Middle frontal gyrus (tissue), 1 donor: ENCODE data around the gene ALK.

Source experiments
- DNase-seq: peaks from one replicate; pipeline ENCODE4 v3.0.0-alpha.2; 2015; ENCODE audit warnings: low spot score; ENCODE audit errors: extremely low spot score

Gene ALK

DNA sequence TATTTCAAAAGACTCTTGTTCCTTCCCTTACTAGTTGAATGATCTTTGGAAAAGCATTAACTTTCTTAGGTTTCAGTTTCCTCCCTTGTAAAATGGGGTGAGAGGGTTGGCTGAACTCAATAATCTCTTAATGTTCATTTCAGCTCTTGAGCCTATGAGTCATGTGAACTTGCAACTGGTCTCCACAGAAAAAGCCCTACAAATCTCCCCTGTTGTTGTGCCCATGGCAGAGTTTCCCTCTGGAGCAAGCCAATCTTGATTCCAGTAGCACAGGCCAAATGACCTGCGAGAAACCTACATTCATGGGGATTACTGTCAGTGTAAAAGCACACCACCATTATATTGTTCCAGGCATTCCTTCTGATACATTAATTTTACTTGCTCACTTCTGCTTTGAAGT lies 388.9 kb downstream of the ALK start:
- DNase-seq = no peak

DNA sequence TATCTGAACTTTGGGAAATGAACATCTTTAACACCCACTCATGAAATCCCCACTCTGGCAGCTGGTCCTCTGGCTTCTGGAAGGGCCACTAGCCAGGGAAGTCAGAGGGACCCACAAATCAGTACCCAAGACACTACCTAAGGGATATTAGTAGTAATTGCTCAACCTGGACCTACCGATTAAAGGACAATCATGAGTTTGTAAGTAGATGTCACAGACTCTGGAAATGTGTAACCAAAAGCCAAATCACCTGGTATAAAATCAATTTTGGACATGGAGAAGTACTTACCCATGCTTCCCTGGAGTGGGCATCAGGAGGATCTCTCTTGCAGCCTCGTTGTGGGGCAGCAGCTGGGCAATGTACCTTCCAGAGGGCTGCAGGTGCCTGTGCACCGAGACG lies 389.8 kb downstream of the ALK start:
- DNase-seq = no peak

DNA sequence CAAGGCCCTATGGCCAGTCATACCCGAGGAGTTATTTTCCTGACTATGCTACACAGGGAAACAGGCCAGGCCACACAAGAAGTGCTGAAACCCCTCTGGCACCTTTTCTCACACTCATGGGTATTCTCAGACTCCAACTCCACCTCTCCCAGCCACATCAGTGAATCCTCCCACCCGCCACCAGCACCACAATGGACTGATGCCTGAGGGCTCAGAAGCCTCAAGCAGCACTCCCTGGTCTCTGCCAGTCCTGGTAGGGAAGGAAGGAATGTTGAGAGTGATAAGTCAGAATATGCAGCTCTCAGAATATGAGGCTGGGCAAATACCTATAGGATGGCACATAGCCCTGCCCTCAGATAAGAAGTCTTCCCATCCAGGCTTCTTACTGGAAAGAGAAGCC lies 391.1 kb downstream of the ALK start:
- DNase-seq = no peak

DNA sequence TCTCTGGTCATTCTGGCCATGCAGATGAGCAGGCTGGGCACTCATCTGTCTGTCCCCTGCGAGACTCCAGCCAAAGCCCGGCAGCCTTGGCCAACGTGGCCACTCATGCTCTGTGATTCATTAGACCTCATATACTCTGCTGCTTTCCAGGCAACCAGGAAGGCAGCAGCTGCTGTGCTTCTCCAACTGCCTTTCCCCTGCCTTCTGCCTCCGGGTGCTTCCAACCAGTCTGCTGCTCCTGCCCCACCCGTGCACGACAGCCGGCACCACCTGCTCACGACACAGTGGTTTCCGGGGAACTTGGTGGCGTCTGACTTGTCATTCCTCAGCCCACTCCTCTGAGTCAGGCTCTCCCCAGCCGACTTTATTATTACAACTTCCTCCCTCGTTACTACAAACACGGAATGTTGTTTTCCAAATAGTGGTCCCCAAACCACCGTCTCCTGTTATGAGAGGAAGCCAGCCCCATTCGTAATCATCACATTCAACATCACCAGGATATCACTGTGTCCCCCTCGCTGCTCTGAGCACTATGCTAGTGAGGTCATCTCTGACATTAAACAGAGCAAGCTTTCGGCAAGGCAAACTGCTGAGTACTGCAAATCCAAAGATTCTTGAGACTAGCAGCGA lies 392.4 kb downstream of the ALK start:
- peak; percentile 10 for DNase-seq

DNA sequence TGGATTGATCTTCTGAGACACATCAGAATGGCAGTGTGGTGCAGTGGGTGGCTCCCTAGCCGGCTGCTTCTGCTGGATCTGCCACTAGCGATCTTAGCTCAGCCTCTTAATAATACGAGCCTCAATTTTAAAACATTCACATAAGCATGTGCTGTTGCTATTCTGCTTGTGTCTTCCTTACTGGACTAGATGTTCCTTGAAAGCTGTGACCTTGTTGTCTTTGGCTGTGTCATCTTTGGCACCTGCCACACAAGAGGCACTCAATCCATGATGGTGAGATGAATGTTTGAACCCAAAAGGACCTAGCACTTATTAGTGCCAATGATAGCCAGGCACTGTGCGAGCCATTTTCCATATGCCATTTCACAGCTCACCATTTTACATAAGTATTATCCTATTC lies 393.0 kb downstream of the ALK start:
- no peak for DNase-seq

DNA sequence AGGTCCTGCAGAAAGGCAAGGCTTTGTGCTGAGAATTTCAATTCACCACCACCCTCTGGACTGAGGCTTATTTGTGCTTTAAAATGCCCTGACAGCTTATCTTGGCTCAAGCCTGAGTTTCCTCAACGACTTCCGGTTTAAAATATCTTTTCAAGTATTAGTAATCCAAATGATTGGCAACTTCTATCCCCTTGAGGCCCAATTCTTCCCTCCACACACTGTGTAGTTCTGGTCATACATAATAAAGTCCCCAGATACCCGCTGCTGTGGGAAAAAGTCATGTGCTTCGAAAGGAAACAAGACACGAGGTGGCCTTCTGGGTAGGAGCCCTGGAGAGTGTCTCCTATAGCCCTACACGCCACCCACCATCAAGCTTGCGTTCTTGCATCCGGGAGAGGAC lies 393.4 kb downstream of the ALK start:
- DNase-seq = no peak

DNA sequence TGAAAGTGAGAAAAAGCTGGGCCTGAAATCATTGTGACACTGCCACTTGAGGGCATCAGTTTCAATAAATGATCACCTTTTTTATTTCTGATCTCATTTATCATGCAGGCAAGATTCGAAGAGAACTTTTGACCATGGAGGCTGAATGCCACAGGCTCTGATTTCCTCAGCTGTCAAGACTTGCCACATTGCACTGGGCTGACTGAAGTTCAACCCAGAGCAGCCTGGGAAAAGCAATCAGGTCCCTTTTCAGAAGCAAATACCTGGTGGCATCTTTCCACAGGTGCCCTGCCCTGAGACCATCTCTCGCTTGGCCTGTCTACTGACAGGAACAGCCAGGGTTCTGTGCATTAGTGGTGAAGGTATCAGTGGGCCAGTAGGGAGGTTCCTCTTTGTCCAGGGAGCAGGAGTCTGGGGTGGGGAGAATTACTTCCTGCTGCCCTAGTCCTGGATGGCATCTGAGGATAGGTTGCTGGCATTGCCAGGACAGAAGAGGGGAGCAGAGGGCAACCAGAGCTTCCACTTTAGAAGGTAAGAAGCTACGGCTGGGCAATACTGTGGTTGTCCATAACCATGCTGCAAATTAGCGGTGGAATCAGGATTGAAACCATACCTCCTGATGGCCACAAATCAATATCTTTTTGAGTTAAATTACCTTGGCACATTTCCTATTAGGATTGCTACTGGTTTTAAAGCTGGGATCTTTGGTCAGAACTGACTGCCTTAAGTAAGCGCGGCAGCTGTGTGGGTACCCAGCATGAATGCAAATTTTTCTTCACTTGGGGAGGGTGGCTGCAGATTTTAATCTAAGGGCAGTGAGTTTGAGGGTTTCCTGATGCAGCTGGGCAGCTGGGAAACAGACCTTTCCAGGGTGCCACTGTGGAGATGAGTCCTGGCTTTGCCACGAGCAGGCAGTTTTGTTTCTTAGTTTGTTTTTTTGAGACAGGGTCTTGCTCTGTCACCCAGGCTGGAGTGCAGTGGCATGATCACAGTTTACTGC lies 394.5 kb downstream of the ALK start:
- no peak for DNase-seq

DNA sequence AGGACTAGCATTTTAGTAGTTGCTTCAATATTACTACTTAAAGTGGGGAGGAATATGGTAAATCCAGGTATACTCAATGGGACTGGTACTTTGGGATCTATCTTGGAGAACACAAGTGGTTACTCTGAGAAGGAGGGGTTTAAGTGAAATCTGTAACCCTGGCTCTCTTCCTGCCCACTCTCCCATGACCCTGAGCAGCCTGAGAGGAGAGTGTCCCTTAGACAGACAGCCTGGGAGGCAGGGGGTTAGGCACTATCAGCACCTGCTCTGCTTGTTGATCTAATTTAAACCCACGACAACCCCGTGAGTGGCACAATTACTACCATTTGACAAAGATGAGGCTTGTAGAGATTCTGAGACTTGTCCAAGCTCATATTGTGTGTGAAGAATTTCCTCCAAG lies 395.5 kb downstream of the ALK start:
- DNase-seq = no peak

DNA sequence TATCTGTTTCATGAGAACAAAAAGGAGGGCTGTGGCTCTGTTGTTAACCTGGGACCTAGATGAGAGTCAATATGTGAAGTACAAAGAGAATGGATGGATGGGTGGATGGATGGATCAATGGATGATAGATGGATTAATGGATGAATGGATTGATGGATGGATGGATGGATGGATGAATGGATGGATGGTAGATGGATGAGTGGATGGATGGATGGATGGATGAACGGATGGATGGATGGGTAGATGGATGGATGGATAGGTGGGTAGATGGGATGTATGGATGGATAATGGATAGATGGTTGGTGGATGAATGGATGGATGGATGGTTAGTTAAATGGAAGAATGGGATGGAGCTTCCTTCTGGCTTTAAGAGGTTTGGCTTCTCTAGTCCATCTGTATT lies 396.7 kb downstream of the ALK start:
- DNase-seq = no peak

DNA sequence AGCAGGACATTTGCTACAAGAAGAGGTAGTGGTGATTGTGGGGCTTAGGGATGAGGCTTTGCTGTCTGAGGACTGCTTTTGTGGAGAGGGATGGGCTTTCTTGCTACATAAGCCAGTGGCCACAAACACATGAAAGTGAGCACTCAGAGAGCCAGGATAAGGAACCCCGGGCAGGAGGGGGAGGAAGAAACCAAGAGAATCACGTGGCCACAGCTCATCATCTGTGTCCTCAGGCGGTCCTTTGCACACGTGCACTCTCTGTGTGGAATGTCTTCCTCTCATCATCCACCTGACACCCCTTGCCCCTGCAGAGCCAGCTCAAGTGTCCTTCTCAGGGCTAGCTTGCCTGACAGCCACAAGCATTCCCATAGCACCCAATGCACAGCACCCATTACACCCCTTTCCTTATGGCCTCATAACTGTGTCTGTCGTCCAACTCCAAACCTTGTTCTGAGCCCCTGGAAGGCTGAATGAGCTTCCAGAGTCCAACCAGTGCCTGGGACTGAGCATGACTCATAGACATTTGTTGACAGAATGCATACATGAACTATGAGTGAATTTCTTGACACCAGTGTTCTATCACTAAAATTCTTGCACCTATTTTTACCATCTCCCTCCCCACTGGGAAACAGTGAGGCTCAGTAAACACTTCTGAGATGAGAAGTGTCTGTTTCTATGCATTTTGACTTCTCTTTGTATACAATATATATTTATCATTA lies 398.3 kb downstream of the ALK start:
- DNase-seq = no peak

DNA sequence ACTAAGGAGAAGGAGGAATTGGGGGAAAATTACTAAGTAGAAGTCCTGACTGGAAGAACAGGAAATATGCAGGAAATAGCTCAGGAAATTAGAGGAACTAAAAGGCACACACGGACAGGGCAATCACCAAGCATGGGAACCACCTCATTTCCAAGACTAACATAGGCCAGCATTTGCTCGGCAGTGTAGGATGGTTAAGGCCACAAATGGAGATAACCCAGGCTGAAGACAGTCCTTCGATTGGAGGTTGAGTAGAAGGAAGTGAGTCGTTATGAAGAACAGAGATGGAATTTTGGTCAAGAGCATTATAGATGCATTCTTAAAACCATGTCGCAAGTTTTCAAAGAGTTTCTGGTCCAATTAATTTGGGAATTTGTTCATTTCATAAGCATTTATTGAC lies 401.4 kb downstream of the ALK start:
- no peak for DNase-seq

DNA sequence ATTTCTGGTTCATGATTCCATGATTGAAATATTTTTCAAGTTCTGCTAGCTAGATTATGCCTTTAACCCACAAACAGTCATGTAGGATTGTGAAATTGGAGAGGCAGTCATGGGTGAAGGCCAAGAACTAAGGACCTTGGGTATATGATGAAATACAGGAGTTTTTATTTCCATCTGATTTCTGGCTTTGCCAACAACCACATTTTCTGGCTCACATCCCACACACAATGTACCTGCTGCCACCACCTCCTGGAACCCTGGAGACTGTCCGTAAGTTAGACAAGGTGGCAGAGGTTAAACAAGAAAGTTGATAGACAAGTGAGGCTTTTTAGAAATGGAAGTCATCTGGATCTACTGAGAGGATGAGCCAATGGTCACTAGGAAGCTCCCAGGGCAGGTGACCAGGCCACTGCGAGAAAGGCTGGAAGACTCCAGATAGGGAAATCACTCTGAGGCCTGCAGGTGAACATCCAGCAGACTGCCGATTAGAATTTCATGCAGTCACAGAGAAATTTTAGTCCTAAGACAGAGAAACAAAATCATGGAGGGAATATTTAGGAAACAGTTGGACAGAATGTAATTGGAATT lies 402.0 kb downstream of the ALK start:
- no peak for DNase-seq

DNA sequence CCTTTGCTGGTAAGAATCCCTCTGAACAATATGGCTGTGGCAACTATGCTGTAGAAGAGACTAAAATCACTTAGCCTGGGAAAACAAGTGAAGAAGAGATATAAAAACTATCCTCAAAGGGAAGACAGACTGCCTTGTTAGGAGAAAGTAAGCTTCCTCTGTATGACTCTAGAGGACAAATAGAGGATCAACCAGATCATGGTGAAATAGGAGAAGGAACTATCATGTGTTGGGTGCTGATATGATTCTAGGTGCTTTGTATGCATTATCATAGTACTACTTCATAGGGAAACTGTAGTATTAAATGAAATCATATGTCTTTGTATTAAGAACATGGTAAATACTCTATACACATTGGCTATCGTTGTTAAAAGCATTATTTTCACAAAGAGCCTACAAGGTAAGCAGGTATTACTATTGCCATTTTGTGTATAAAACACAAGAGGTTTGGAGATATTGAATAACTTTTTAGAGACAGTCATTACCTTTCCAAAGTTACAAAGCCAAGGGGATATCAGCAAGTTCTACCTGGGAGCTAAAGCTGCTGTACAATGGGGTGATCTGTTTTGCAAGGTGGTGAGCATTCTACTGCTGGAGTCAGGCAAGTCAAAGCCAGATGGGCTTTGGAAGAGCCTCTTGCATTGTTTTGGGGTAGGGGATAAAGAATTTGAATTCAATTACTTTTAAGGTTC lies 402.6 kb downstream of the ALK start:
- DNase-seq = no peak

DNA sequence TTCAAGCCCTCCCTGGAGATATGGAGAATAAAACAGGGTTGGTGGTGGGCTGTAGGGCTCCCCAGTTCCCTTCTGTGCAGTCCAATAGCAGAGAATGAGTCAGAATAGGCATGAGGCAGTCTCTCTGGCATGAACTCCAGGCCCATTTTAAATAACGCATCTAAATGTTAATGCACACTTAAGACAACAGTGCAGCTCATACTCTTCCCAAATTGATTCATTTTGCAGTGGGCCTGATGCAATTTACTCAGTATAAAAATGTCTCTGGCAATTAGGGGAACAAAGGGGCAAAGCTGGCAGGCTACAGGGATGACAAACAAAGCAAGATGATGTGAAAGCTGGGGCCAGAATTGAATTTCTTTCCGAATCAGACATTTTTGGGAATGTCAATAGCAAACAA lies 403.4 kb downstream of the ALK start:
- DNase-seq = no peak

DNA sequence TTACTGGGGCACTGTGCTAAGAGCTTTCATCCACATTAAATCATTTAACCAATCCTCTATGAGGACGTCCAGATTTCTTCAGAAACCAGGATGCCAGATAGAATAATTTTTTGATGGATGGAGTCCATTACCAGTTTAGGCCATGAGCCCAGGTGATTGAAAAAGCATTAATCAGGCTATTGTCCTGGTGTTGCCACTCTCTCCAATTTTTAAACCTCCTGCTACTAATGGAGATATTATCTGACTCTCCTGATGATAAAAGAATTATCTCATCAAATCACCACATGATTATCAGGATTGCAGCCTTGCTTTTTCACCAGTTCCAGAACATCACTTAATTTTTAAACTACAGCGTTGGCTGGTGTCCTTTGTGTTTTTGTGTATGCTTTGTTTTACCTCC lies 404.0 kb downstream of the ALK start:
- no peak for DNase-seq

DNA sequence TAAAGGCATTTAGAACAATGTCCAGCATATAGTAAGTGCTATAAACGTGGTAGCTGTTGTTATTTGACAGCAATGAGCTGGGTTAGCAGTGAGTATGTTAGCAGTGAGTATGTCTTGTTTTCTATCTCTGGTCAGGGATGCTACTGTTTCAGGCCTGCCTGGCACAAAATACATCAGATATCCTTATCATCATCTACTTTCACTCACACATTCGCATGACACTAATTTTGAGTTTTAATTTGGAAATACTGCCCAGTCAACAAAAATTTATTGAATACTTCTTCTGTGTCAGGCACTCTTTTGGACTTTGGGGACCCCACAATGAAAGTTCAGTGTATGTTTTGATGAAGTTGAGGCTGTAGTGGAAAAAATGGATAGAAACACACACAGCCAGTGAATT lies 404.6 kb downstream of the ALK start:
- DNase-seq = no peak

DNA sequence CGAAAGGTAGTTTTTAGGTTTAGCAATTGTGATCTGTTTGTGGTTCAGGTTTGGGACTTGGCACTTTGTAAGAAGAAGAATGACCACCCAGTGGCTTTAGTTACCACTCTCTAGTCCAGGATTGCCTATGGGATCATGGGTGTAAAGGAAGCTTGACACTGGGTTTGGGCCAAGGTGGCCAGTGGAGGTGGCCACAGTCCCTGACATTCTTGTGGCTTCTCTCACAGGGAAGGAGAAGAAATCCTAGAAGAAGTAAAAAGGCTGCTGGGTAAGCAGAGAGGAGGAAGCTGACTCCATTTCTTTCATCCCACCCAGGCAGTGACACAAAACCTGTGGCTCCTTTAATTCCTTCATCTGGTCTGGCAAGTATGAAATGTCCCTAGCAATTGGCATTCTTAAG lies 411.5 kb downstream of the ALK start:
- DNase-seq = no peak

DNA sequence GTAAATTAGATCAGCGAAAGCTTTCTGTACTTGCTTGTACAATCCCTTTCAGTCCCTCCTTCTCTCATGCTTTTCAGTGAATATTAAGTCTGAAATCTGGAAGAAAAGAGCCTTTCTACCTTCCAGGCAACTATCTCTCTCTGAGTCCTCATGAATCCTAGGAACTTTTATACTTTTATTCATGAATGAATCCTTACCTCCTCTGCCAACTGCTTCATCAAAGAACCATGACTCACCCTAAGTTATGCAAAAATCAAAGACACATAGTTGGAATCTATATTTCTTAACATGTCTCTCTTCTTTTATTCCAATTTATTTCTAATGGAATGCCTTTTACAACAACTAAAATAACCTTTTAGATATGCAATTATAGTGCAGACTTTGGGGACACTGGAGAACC lies 412.0 kb downstream of the ALK start:
- no peak for DNase-seq

DNA sequence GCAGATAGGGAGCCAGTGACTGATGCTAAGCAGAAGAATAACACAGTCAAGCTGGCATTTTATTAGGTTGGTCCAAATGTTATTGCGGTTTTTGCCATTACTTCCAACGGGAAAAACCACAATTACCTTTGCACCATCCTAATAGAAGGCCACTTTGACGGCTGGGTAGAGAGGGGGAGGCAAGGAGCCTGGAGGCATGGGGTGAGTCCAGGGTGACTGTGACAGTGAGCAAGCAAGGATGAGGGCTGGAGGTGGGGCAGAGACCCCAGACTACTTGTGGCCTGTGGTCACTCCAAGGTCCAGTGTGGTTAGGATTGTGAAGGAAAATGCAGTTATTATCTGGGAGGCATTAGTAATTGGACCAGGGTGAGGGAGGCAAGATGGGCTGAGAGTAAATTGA lies 416.6 kb downstream of the ALK start:
- no peak for DNase-seq

DNA sequence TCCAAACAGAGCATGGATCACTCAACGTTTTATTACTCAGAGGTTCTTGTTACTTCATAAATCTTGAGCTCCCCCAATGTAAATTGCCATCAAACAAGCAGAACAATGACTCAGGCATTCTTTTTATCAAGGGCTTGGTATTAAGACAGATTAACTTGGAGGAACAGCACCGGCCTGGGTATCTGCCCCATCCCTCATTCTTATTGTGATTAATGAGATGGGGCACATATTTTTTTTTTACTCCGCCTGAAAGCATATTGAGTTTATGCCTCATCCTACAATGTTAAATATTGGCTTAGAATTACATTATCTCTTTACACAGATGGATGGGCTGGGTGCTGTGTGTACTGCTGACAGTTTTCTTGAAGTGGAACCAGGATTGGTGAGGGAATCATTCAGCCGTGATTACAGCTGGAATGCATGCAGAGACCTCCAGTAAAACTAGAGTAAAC lies 418.9 kb downstream of the ALK start:
- no peak for DNase-seq

DNA sequence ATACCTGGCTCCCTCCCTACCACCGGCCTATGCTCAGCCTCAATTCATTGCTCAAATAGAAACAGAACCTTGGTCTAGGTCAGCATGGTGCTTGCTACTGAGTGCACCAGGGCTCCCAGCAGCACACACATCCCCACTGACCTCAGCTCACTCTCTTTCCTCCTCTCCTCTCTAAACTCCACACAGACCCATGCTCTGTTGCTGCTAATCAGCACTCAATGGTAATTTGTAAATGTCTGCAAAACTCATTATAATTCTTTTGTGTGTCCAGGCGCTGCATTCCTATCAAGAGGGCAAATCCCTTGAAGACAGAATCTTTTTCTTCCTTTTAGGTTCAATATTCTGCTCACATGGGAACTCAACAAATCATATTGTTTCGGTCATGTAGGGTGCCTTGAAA lies 424.0 kb downstream of the ALK start:
- DNase-seq = no peak
